HCT116 (cell line): ENCODE measurements around the gene RAB40C. TPM values are rescaled to one million over a fixed set of nuclear protein-coding genes. Genes with fewer than 3 reads are reported as not detected.

Experiments used
- microRNA-seq: library from miRNA; unstranded; fragments of <30 nt; microRNA quantifications from one replicate; pipeline ENCODE4, GENCODE V29; 2016; ENCODE audit warnings: borderline number of aligned reads
- total RNA-seq: library from RNA; stranded (reverse); gene quantifications from one replicate; pipeline ENCODE4 v1.2.1, GENCODE V29; 2021; ENCODE audit not compliant: unreplicated experiment

Gene RAB40C
- total RNA-seq, 1 experiment from 2014 or later: 14.1 TPM

Small RNA genes lying within 50 kb of the gene (microRNA-seq; reads per million reads assigned to microRNA genes)
- gene MIR3176: 39.9 reads per million, percentile 51 among the genes with 10 or more reads in this experiment

Other genes with a start within 250 kb of the RAB40C start
- gene AXIN1, start 237.3 kb upstream of the RAB40C start, total RNA-seq: 20.2 TPM
- 61.4 TPM for gene MRPL28, start 219.5 kb upstream of the RAB40C start, total RNA-seq
- gene PGAP6, start 208.1 kb upstream of the RAB40C start, total RNA-seq: 35.4 TPM
- 68.2 TPM for gene NME4, start 192.9 kb upstream of the RAB40C start, total RNA-seq
- gene DECR2, start 188.2 kb upstream of the RAB40C start, total RNA-seq: 17.1 TPM
- gene RAB11FIP3, start 164.4 kb upstream of the RAB40C start, total RNA-seq: 12.8 TPM
- 39.0 TPM for gene CAPN15, start 62.4 kb upstream of the RAB40C start, total RNA-seq
- gene PRR35, start 29.7 kb upstream of the RAB40C start, total RNA-seq: not detected
- gene NHLRC4, start 23.1 kb upstream of the RAB40C start, total RNA-seq: 0.22 TPM
- 21.0 TPM for gene PIGQ, start 20.1 kb upstream of the RAB40C start, total RNA-seq
- 0.47 TPM for gene WFIKKN1, start 40.9 kb downstream of the RAB40C start, total RNA-seq
- gene METTL26, start 46.2 kb downstream of the RAB40C start, total RNA-seq: 85.7 TPM
- gene MCRIP2, start 51.8 kb downstream of the RAB40C start, total RNA-seq: 34.9 TPM
- 73.7 TPM for gene WDR90, start 59.3 kb downstream of the RAB40C start, total RNA-seq
- gene RHOT2, start 78.1 kb downstream of the RAB40C start, total RNA-seq: 98.5 TPM
- gene RHBDL1, start 85.6 kb downstream of the RAB40C start, total RNA-seq: 12.7 TPM
- gene STUB1, start 90.3 kb downstream of the RAB40C start, total RNA-seq: 111 TPM
- gene JMJD8, start 94.3 kb downstream of the RAB40C start, total RNA-seq: 121 TPM
- 15.5 TPM for gene WDR24, start 100.3 kb downstream of the RAB40C start, total RNA-seq
- 49.7 TPM for gene FBXL16, start 115.7 kb downstream of the RAB40C start, total RNA-seq
- gene METRN, start 125.1 kb downstream of the RAB40C start, total RNA-seq: 193 TPM
- 65.4 TPM for gene ANTKMT, start 131.1 kb downstream of the RAB40C start, total RNA-seq
- gene CCDC78, start 136.4 kb downstream of the RAB40C start, total RNA-seq: 22.9 TPM
- 74.8 TPM for gene HAGHL, start 137.0 kb downstream of the RAB40C start, total RNA-seq
- 32.8 TPM for gene CIAO3, start 150.9 kb downstream of the RAB40C start, total RNA-seq
- 40.9 TPM for gene MSLN, start 170.7 kb downstream of the RAB40C start, total RNA-seq
- 59.9 TPM for gene RPUSD1, start 198.3 kb downstream of the RAB40C start, total RNA-seq
- 145 TPM for gene CHTF18, start 198.6 kb downstream of the RAB40C start, total RNA-seq
- not detected for gene GNG13, start 210.7 kb downstream of the RAB40C start, total RNA-seq